Erythroblast (primary cell): ENCODE data around the gene CDC42BPG.
"Not testable (repeated sequence)": the region's sequence is repeated elsewhere in the genome, so short reads cannot be mapped to it uniquely, and the experiment has no call there.

ENCODE experiments used
- DNase-seq, 2 experiments: peaks; one replicate each; lab custom pipeline; 2025; lab: John Stamatoyannopoulos, UW
- GATA1 ChIP-seq: IDR thresholded peaks from 2 replicates; pipeline ENCODE4 v1.6.1; 2011; ENCODE audit warnings: low read depth, mild to moderate bottlenecking, control low read depth, low read length, moderate library complexity
- POLR2A ChIP-seq: IDR thresholded peaks from 2 replicates; pipeline ENCODE4 v1.6.1; 2011; ENCODE audit warnings: mild to moderate bottlenecking, low read length

Gene CDC42BPG

DNA sequence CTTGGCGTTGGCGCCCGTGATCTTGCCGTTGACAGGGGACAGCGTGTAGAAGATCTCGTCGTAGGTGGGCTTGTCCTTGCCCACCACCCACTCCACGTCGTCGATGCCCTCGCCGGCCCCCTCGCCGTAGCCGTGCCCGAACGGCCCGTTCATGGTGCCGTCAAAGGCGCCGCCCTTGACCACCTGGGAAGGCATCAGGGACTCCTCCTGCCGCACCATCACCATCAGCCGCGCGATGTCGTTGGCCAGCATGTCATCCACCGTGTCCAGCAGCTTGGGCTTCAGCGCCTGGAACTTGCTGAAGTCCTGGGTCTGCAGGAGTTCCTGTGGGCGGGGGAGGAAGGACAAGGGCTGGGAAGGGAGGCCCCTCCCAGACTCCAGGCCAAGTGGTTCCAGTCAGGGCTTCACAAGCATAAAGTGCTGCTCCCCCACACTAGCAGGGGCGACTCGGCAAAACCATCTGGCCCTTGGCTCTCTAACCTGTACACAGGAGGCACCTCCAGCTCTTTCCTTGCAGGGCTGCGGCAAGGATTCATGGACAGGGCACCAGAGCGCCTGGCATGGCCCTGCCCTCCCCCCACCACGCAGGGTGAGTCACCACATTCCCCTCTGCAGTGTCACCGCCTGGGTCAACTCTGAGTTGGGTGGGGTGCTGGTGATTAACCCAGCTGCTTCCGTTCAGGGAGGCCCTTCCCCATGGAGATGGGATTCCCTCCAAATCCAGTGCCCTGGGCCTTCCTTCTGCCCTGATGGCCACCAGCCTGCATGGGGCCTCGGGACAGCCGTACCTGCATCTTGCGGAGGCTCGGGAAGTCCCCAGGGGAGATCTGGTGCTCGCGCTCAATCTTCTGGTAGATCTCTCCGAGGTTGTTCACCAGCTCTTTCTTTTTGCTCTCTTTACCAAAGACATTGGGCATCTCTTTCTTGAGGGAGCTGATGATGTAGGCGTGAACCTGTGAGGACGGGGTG lies 10.4 kb upstream of the CDC42BPG start:
- TF ChIP-seq GATA1 = no peak
- no peak for TF ChIP-seq POLR2A
- peak; percentile 69 to 89 for DNase-seq

DNA sequence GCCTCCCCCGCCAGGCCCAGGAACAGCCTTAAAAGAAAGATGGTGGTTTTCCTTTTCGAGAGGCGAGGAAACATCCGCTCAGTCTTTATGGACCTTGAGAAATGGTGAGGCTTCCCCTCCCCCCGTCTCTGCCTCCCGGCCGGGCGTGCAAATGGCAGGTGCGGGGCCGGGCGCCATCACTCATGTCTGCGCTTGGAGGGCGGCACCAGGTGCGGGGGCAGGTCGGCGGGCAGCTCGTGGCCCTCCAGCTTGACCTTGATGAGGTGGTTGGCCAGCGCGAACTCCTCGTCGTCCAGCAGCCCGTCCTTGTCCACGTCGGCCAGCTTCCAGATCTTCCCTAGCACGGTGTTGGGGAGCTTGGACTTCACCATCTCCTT lies 9.7 kb upstream of the CDC42BPG start:
- DNase-seq = no peak
- no peak for TF ChIP-seq POLR2A

DNA sequence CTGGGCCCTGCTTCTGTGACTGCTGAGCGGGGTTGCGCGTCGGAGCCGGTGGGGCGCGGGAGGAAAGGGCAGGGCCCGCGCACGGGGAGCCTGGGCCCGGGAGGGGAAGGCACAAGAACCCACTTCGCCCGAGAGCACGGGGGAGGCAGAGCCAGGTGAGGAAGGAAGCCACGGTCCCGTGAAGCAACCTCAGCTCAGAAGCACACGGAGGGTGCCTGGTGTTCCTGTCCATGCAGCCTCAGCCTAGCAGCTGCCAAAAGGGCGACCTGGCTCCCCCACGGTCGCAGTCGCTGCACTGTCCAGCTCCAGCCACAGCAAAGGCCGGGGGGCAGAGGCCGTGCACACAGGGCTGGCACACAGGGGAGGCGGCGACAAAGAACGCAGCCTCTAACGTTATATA lies 9.3 kb upstream of the CDC42BPG start:
- DNase-seq = no peak
- TF ChIP-seq GATA1 = no peak
- TF ChIP-seq POLR2A = no peak

DNA sequence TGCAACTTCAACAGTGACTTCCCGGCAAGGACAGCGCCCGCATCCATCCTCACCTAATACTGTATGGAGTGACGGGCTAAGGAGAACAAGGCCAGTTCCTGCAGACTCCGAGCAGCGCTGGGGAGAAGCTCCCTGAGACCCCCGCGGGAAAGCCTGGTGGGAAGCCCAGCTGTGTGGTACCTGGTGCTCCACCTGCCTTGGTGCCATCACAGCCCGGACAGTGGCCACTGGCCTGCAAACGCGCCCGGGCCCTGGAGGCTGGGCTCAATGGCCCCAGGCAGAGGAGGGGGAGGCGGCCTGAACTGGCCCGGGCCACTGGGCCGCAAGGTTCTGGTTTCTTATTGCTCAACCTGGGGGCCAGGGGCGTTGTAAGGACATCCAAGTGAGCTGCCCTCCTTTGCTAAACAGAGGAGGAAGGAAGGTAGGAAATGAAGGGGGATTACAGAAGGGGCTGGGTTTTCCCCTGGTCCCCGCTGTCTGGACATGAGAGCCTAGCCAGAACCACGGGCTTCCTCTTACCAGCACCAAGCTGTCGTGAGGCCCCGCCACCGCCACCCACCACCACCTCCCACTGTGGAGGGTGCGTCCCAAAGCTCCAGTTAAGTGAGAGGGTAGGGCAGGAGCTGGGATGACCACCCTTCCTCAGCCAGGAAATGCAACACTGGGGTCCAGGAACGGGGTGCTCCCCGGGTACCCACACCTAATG lies 8.5 kb upstream of the CDC42BPG start:
- DNase-seq = no peak
- TF ChIP-seq GATA1 = no peak
- no peak for TF ChIP-seq POLR2A

DNA sequence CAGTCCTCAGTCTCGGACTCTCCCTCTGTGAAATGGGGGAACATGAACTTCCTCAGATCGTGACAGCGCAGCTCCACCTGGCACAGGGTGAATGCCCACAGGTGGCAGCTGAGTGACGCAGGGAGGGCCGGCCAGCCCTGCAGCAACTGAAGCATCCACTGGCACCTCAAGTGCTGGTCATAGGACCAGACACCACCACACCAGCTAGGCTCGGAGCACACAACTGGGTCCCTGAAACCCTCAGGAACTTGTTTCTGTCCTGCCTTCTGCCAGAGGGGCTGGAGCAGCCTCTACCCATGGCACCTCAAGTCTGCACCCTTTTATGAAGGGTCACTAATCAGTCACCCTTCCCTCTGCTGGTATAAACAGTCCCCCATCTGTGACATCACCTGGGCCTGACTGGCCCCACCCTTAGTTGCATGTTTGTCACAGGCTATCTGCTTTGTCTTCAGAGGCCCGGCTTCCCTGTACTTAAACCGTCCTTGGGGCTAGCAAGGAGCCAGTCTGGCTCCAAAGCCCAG lies 7.4 kb upstream of the CDC42BPG start:
- peak; percentile 78 to 81 for DNase-seq
- TF ChIP-seq POLR2A = no peak
- no peak for TF ChIP-seq GATA1

DNA sequence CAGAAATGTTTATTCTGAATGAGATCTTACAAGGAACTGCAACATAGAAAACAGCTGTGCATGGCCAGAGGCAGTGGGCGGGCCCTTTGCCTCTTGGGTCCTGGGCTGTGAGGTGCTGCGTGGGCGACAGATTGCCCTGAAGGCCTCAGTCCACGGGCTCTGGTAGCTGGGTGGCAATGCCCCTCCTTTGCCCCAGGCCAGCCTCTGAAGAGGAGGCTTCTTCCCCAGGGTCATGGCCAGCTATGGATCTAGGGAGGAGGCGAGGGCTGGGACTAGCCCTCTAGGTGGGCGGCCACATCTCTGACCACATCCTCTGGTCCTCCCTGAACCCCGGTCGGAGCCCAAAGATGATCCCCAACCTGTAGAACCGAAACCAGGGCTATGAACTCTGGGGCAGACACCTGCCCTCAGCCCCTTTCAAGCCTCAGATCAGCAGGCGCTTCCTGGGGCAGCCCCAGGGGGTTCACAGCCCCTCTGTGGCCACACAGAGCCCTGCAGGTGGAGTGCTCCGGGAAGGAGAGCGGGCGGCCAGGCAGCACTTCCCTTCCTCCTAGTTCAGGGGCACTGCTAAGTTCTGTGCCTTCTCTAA lies 6.6 kb upstream of the CDC42BPG start:
- no peak for TF ChIP-seq POLR2A
- TF ChIP-seq GATA1 = no peak
- peak in 1 of 2 experiments; percentile 43 for DNase-seq

DNA sequence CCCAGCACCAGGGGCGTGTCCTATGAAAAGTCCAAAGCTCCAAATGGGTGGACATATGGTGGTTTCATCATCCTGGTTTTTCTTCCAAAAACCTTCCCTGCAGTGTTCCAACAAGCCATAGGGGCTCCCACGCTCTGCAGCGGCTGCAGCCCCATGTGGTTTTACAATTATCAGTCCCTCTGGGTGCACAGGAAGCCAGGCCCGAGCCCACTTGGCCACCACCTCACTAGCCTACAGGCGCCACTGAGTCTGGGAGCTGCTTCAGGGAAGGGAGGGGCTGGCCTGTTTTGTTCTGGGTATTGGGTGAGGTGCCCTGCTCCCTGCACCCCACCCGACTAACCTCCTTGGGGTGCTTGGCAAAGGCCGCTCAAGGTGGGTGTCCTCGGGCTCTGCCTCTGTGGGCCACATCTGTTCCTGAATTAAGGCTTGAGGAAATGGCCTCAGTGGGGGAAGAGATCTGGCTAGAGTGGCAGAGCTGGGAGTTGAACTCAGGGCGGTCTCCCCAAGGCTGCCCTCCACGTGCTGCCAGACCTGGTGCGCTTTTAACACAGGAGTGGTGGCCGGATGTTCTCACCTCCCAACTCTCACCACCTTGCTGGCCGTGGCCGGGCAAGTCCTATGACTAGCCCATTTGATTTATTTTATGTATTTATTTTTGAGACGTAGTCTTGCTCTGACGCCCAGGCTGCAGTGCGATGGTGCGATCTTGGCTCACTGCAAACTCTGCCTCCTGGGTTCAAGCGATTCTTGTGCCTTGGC lies 5.3 kb upstream of the CDC42BPG start:
- DNase-seq = no peak
- TF ChIP-seq POLR2A (no peak), GATA1 (no peak)

DNA sequence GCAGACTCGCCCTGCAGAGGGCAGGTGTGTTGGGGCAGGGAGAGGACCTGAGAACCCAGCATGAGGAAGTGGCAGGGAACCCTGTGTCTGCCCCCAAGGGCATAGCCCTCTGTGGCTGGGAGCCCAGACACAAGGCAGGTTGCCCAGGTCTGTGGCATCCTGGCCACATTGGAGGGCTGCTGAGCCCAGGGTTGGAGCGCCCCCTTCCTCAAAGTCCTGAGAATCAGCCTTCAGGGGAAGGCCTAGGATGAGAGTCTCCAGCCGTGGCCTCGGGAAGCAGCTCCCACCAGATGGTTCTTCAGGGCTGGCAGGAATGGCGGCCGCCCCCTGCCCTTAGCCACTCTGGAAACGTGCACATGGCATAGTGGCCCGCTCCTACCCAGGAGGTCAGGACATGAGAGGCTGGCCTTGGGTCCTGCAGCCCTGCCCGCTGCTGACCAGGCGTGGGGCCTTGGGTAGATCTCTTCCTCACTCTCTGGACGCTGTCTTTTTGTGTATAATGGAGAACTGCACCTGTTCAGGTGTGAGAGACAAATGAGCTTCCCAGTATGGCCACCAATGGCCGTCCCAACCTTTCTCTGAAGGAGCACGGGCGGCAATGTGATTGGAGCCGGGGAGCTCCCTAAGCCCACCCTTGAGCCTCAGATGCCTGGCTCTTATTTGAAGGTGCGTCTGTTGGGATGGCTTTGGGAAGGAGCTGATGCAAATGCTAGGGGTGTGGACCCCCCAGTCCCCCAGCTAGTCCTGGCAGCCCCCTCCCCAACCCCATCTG lies 4.6 kb upstream of the CDC42BPG start:
- DNase-seq = no peak
- TF ChIP-seq GATA1 (no peak), POLR2A (no peak)

DNA sequence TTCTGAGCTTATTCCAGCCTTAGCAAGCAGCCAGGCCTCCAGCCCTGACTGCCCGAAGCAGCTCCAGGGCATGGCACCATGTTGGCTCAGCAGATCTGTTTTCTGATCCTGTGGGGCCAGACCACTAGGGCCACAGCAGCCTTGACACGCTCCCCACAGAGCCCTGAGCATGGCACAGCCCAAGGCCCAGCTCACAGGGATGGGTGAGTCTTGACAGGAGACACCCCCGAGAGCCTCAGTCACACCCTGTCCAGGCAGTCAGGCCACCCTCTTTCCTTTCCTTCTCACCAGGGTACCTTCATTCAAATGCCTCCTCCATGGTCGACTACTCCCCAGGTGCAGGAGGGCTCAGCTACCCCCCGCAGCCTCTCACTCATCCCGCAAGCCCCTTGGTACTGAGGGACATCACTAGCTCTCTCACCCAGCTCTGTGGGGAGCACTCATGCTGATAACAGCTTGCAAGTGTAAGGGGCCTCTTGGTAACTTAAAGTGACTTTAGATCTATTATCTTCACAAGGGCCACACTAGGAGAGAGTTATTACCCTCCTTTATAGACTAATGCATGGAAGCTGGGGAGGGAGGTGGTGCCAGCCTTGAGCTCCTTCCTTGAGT lies 3.9 kb upstream of the CDC42BPG start:
- TF ChIP-seq GATA1 (no peak), POLR2A (no peak)
- peak; percentile 69 to 73 for DNase-seq

DNA sequence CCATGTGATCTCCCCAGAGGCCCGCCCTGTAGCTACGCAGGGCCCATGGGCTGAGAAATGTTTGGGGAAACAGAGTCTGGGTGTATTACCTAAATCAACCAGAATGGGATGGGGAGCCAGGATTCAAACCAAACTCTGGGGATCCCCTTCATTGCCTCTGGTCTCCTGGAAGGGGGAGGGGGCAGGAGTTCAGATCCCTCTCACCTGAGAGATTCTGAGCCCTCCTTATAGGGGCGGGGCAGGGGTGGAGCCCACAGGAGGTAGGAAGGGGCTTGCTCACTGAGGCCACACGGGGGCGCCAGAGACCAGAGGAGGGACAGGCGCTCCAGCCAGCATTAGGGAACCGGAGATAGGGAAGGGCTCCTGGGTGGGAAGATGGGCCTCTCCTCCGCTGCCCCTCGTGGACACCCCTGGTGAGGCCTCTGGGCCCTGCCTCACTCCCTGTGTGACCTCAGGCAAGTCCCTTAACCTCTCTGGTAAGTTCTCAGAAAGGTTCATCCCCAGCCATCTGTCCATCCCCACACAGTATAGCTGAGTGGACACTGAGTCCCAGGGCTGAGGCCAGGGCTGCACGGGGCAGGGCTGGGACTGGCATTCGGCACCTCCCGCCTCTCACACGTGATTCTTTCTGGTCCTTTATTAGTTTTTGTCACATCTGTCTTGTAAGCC lies 2.7 kb upstream of the CDC42BPG start:
- TF ChIP-seq GATA1 (no peak), POLR2A (no peak)
- peak; percentile 89 to 95 for DNase-seq

DNA sequence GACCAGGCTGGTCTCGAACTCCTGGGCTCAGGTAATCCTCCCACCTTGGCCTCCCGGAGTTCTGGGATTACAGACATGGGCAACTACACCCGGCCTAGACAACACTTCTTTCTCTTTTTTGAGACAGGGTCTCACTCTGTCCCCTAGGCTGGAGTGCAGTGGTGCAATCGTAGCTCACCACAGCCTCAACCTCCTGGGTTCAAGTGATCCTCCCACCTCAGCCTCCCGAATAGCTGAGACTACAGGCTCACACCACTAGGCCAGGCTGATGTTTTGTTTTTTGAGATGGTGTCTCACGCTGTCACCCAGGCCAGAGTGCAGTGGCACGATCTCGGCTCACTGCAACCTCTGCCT lies 1.3 kb upstream of the CDC42BPG start:
- not testable (repeated sequence) for DNase-seq

DNA sequence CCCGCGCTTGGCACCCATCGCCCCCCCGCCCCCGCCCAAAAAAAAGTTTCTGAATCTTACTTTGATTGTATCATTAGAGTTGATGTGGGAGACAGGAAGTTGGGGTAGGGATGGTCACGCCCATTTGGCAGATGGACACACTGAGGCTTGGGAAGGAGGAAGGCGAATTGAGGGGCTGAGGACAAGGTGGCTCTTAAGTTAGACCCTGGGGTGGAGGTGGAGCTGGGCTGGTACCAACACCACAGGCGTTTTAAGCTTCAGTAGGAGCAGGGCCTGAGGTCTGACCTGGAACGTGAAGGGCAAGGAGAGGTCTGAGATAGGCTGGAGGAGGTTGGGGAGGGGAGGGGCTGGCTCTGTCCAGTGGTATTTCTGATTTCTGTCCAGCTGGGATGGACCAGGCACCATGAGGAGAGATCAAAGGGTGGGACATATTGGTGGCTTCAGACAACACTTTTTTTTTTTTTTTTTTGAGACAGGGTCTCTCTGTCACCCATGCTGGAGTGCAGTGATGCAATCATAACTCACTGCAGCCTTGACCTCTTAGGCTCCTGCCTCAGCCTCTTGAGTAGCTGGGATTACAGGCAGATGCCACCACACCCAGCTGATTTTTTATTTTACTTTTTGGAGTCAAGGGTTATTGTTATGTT lies 799 bp upstream of the CDC42BPG start:
- no peak for TF ChIP-seq GATA1
- TF ChIP-seq POLR2A = no peak
- peak in 1 of 2 experiments; percentile 51 for DNase-seq
